Tracheal epithelial cell (primary cell): ENCODE results near the gene C1orf53. TPM values are rescaled to one million over a fixed set of nuclear protein-coding genes. Genes with fewer than 3 reads are reported as not detected.

Experiments used
- total RNA-seq: library from RNA; depleted of rRNA; stranded (reverse); fragments of >200 nt; gene quantifications from 2 replicates; pipeline ENCODE4 v1.2.1, GENCODE V29; 2014

C1orf53 gene
- total RNA-seq, result 1.7 and 3.2 TPM in 2 replicates

GRCh38 chr1:197902454-197903195 lies at the start of gene C1orf53:
Gene C1orf53, plus strand, starts transcription at chr1:197902630. Its CDS starts 20 bp downstream, at chr1:197902650.

Other genes starting within 250 kb of the C1orf53 start
- gene DENND1B, start 127.2 kb upstream of the C1orf53 start, total RNA-seq, result 14.2 and 18.5 TPM in 2 replicates
- gene LHX9, start 14.7 kb downstream of the C1orf53 start, total RNA-seq, result not detected in 2 replicates